ENCODE data around the gene BORCS5.

GRCh38 chr12:12441429-12441807 is 84.5 kb downstream of the BORCS5 start:
- TF ChIP-seq POLR2A (IDR thresholded peaks at IDR 0.05) (no peak), CTCF (IDR thresholded peaks at IDR 0.05) (no peak)

Measured in thyroid gland (tissue), 4 donors.